H1 (cell line): ENCODE results near the gene CACNA1D.

ENCODE experiments used
- CEBPB ChIP-seq: IDR thresholded peaks from 2 replicates; pipeline ENCODE4 v1.6.1; 2012; ENCODE audit warnings: low read depth, low read length
- EP300 ChIP-seq, 2 experiments: IDR thresholded peaks; 1 replicate in 1 of 2; 2 replicates in 1 of 2; pipeline ENCODE4 v1.6.1; 2011 to 2012; ENCODE audit warnings: low read depth in 2 of 2, low read length in 2 of 2, mild to moderate bottlenecking in 2 of 2, borderline replicate concordance in 1 of 2, inconsistent platforms in 1 of 2, moderate library complexity in 1 of 2
- EZH2 ChIP-seq: fragments of 200-600 bp; sonication (generic); IDR thresholded peaks from 2 replicates; pipeline ENCODE4 v1.7.1; 2012; ENCODE audit warnings: low read depth, mild to moderate bottlenecking, moderate library complexity, low read length, inconsistent platforms; ENCODE audit not compliant: severe bottlenecking
- RAD21 ChIP-seq, 2 experiments: IDR thresholded peaks in 1 of 2; conservative IDR thresholded peaks in 1 of 2; 2 replicates each; pipeline ENCODE4 v1.6.1; 2011; ENCODE audit warnings: low read depth in 2 of 2, low read length in 2 of 2, improper control_type of control experiment in 1 of 2, inconsistent platforms in 1 of 2, mild to moderate bottlenecking in 1 of 2, moderate library complexity in 1 of 2
- SIRT6 ChIP-seq: IDR thresholded peaks from one replicate; pipeline ENCODE4 v1.7.1; 2012; ENCODE audit warnings: low read length, inconsistent platforms
- YY1 ChIP-seq: IDR thresholded peaks from 2 replicates; pipeline ENCODE4 v1.6.1; 2011; ENCODE audit warnings: low read depth, mild to moderate bottlenecking, low read length
- TF ChIP-seq, protein P1 (sequence below), 3 experiments: IDR thresholded peaks; 1 replicate in 2 of 3; 2 replicates in 1 of 3; pipeline versions ENCODE4 v1.5.1 to v1.6.1; 2011; ENCODE audit warnings: low read length in 3 of 3, mild to moderate bottlenecking in 3 of 3, inconsistent platforms in 2 of 3, low read depth in 1 of 3, moderate library complexity in 1 of 3; ENCODE audit not compliant: insufficient read depth in 1 of 3; ENCODE audit errors: control extremely low read depth in 1 of 3

DNA sequence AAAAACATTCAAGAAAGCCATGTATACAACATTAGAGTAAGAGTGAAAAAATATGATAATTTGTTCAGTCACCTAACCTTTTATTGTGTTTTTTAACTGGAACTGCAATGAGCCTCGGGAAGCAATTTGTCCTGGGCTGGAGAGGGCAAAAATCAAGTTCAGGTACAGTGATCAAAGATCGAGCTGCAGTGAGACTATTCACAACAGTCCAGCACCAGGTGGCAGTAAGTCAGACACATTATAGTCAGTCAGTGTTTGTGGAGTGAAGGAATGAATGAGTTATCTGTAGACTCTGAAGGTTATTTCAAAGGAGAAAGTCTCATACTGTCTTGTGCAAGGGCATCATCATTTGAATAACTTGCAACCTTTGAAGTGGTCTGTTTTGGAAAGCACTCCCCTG is 235.2 kb downstream of the CACNA1D start:
- TF ChIP-seq, protein P1, sequence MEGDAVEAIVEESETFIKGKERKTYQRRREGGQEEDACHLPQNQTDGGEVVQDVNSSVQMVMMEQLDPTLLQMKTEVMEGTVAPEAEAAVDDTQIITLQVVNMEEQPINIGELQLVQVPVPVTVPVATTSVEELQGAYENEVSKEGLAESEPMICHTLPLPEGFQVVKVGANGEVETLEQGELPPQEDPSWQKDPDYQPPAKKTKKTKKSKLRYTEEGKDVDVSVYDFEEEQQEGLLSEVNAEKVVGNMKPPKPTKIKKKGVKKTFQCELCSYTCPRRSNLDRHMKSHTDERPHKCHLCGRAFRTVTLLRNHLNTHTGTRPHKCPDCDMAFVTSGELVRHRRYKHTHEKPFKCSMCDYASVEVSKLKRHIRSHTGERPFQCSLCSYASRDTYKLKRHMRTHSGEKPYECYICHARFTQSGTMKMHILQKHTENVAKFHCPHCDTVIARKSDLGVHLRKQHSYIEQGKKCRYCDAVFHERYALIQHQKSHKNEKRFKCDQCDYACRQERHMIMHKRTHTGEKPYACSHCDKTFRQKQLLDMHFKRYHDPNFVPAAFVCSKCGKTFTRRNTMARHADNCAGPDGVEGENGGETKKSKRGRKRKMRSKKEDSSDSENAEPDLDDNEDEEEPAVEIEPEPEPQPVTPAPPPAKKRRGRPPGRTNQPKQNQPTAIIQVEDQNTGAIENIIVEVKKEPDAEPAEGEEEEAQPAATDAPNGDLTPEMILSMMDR (IDR thresholded peaks at IDR 0.05; ENCODE audit: control extremely low read depth in 1 of 3, insufficient read depth in 1 of 3, low read depth in 1 of 3, low read length in 3 of 3): peak in 1 of 3 experiments; percentile 22; a peak in 1 of 4 replicates
- TF ChIP-seq EP300 (IDR thresholded peaks at IDR 0.05; ENCODE audit: borderline replicate concordance in 1 of 2, low read depth in 2 of 2, low read length in 2 of 2): no peak
- TF ChIP-seq CEBPB: no peak
- no peak for TF ChIP-seq YY1
- TF ChIP-seq SIRT6: no peak
- TF ChIP-seq RAD21 (IDR thresholded peaks at IDR 0.05 in 1 of 2, conservative IDR thresholded peaks at IDR 0.05 in 1 of 2; ENCODE audit: low read depth in 2 of 2, low read length in 2 of 2): peak in 1 of 2 experiments; percentile 17; a peak in 1 of 4 replicates
- TF ChIP-seq EZH2: no peak
